C4-2B (cell line): ENCODE results near the gene BRME1.

Experiments
- H3K27ac ChIP-seq: fragments of 450-650 bp; 2 replicates; pipeline ENCODE4 v1.5.1; 2017
- CTCF ChIP-seq: fragments of 450-650 bp; conservative IDR thresholded peaks from 2 replicates; pipeline ENCODE4 v1.5.1; 2017; ENCODE audit warnings: mild to moderate bottlenecking
- ZFX ChIP-seq: fragments of 450-650 bp; IDR thresholded peaks from 2 replicates; pipeline ENCODE4 v1.6.1; 2017

The BRME1 gene

GRCh38 chr19:13942023-13942684 lies 36.2 kb upstream of the BRME1 start:
- no peak for TF ChIP-seq ZFX
- no peak for TF ChIP-seq CTCF
- H3K27ac ChIP-seq = no peak overlapping the region

DNA sequence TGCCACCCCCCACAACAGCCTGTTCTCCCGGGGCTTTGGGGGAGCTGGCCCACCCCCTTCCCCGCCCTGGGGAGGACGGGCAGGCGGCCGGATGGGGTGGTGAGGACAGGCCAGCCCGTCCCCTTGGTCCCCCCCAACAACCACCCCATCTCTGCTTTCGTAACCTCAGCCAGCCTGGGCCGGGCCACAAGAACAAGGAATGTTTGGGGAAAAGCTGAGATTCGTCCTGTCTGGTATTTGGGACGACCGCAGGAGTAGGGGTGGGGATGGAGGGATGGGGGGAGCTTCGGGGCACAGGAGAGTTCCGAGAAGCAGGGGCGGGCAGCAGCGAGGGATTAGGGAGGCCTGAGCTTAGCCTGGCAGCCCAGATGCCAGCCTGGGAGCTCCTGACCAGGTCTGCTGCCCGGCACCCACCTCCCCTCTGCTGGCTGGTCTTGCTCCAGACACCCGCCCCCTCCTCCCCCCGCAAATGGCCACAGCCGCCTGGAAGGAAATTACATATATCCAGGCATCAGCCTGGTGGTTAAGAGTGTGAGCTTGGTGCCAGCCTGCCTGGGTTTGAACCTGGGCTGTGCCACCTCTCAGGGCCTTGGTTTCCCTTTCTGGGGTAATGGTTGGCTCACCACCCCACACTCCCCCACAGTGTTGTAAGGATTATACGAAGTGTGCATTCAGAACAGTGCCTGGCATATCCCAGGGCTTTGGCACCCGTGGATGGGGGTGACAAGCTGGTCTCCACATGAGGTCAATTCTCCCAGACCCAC lies 32.6 kb upstream of the BRME1 start, which contains the start of gene PODNL1:
Gene PODNL1 (minus strand): TSS at position 117 of the 764 bp plus-strand sequence. CDS start 236 bp downstream, outside the sequence.
- TF ChIP-seq CTCF = no peak
- no peak for TF ChIP-seq ZFX
- H3K27ac ChIP-seq = no peak within 1 kb of the TSS

DNA sequence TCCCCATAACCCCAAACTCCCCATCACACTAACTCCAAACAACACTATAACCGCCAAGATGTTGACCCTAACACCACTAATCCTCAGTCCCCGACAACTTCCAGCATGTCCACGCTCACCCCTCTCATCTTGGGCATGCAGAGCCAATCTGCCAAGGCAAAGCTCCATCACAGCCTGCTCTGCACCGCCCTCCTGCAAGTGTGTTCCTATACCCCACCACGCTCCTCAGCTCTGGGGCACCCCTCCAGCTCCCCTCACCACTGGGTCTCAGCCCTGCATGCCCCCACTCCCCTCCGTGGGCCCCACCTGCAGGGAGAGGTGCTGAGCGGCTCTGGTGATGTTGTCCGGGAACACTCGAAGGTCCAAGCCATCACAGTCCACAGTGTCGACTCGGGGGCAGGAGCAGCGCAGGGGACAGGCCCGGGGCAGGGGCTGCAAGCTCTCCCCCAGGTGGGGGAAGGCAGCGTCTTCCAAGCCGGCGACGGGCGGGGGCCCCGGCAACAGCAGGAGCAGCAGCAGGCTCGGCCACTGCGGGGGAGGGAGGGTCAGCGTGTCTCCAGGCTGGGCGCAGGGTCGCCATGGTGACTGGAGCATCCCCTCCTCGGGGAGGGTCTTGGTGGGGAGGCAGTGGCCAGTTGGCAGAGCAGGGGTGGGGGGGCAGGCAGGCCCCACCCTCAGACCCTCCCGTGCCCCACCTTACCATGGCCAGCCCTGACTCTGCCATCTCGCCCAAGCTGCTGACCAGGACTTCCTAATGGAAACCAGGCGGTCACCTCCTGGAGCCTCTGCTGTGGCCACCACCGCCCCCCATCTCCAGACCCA lies 31.8 kb upstream of the BRME1 start:
- TF ChIP-seq CTCF (no peak), ZFX (no peak)
- H3K27ac ChIP-seq = no peak overlapping the region

- TF ChIP-seq ZFX (no peak), CTCF (no peak)
- no peak overlapping the region for H3K27ac ChIP-seq
Observed at GRCh38 chr19:13935765-13936510, 30.0 kb upstream of the BRME1 start.

DNA sequence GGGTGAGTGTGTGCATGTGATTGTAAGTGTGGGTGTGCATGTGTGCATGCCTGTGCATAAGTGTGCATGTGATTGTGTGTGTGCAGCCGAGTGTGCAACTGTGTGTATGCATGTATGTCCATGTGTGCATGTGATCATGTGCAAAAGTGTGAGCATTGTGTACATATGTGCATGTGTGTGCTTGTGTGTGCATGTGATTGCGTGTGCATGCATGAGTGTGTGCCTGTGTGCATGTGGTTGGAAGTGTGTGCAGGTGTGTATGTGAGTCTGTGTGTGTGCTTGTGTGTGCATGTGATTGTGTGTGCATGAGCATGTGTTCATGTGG lies 28.8 kb upstream of the BRME1 start:
- TF ChIP-seq CTCF = no peak
- no peak for TF ChIP-seq ZFX
- no peak overlapping the region for H3K27ac ChIP-seq

GRCh38 chr19:13932911-13933393 lies 27.0 kb upstream of the BRME1 start:
- H3K27ac ChIP-seq = no peak overlapping the region
- TF ChIP-seq CTCF = no peak
- TF ChIP-seq ZFX = no peak
